ENCODE data around the gene REG3A. TPM values are rescaled to one million over a fixed set of nuclear protein-coding genes. Genes with fewer than 3 reads are reported as not detected.

Gene REG3A
- total RNA-seq, 3 donors from 2014 or later (not counting 1 experiment from before 2014, with no cell fraction given): not detected

GRCh38 chr2:79139423-79139822 lies 20.1 kb downstream of the REG3A start:
- no peaks in the 10 kb centered on the region for H3K9me3 ChIP-seq (ENCODE audit: control insufficient read depth, insufficient read depth, low read length)
- H3K36me3 Mint-ChIP-seq: no peaks in the 10 kb centered on the region
- DNase-seq: no peak
- intact Hi-C loops (cut with micrococcal nuclease): no loop called here
- no peak overlapping the region for H3K27ac Mint-ChIP-seq
- H3K4me1 Mint-ChIP-seq: no peaks in the 10 kb centered on the region
- no peak overlapping the region for H3K4me3 Mint-ChIP-seq
- no peaks in the 10 kb centered on the region for H3K4me1 ChIP-seq (ENCODE audit: control insufficient read depth, insufficient read depth, low read length)
- H3K9me3 Mint-ChIP-seq: peaks cover 4 to 21% of the 10 kb centered on the region in 2 donors
- no peaks in the 10 kb centered on the region for H3K27me3 Mint-ChIP-seq (ENCODE audit: low read depth in 2 of 2)
- no peak for ATAC-seq
- no peak for TF ChIP-seq CTCF (IDR thresholded peaks at IDR 0.05)
- H3K27ac ChIP-seq (ENCODE audit: low read length): no peak overlapping the region
- no peaks in the 10 kb centered on the region for H3K36me3 ChIP-seq (ENCODE audit: control insufficient read depth, insufficient read depth, low read length)
- H3K27me3 ChIP-seq (ENCODE audit: control insufficient read depth, insufficient read depth, low read length): no peaks in the 10 kb centered on the region
- no peak overlapping the region for H3K4me3 ChIP-seq (ENCODE audit: low read length)

GRCh38 chr2:79138385-79138784 lies 21.2 kb downstream of the REG3A start:
- no peak overlapping the region for H3K4me3 ChIP-seq (ENCODE audit: low read length)
- H3K27ac Mint-ChIP-seq: no peak overlapping the region
- H3K27ac ChIP-seq (ENCODE audit: low read length): no peak overlapping the region
- ATAC-seq (no peak), DNase-seq (no peak)
- no peaks in the 10 kb centered on the region for H3K36me3 ChIP-seq (ENCODE audit: control insufficient read depth, insufficient read depth, low read length)
- no peak for TF ChIP-seq CTCF (IDR thresholded peaks at IDR 0.05)
- intact Hi-C loops (cut with micrococcal nuclease): no loop called here
- H3K36me3 Mint-ChIP-seq: no peaks in the 10 kb centered on the region
- H3K27me3 Mint-ChIP-seq (ENCODE audit: low read depth in 2 of 2): no peaks in the 10 kb centered on the region
- H3K4me1 ChIP-seq (ENCODE audit: control insufficient read depth, insufficient read depth, low read length): no peaks in the 10 kb centered on the region
- no peaks in the 10 kb centered on the region for H3K9me3 ChIP-seq (ENCODE audit: control insufficient read depth, insufficient read depth, low read length)
- no peaks in the 10 kb centered on the region for H3K27me3 ChIP-seq (ENCODE audit: control insufficient read depth, insufficient read depth, low read length)
- no peaks in the 10 kb centered on the region for H3K4me1 Mint-ChIP-seq
- H3K4me3 Mint-ChIP-seq: no peak overlapping the region
- peaks cover 4 to 26% of the 10 kb centered on the region in 2 donors for H3K9me3 Mint-ChIP-seq
- 88% methylated on average over 3 of the region's 3 CpGs for WGBS (ENCODE audit: insufficient coverage)

- no peak for TF ChIP-seq CTCF (IDR thresholded peaks at IDR 0.05)
- no peaks in the 10 kb centered on the region for H3K9me3 ChIP-seq (ENCODE audit: control insufficient read depth, insufficient read depth, low read length)
- H3K27me3 ChIP-seq (ENCODE audit: control insufficient read depth, insufficient read depth, low read length): no peaks in the 10 kb centered on the region
- no peak overlapping the region for H3K27ac ChIP-seq (ENCODE audit: low read length)
- H3K36me3 ChIP-seq (ENCODE audit: control insufficient read depth, insufficient read depth, low read length): no peaks in the 10 kb centered on the region
- Mint-ChIP-seq H3K9me3 (peaks cover 6 to 20% of the 10 kb centered on the region in 2 donors), H3K4me1 (no peaks in the 10 kb centered on the region), H3K4me3 (no peak overlapping the region), H3K27me3 (ENCODE audit: low read depth in 2 of 2) (no peaks in the 10 kb centered on the region), H3K36me3 (no peaks in the 10 kb centered on the region), H3K27ac (no peak overlapping the region)
- ATAC-seq (no peak), DNase-seq (no peak)
- no peaks in the 10 kb centered on the region for H3K4me1 ChIP-seq (ENCODE audit: control insufficient read depth, insufficient read depth, low read length)
- WGBS (ENCODE audit: insufficient coverage): 88% methylated on average over 4 of the region's 4 CpGs
- intact Hi-C loops (cut with micrococcal nuclease): no loop called here
- no peak overlapping the region for H3K4me3 ChIP-seq (ENCODE audit: low read length)
Measured at GRCh38 chr2:79131687-79132086, 27.9 kb downstream of the REG3A start.

GRCh38 chr2:79129804-79130203 lies 29.7 kb downstream of the REG3A start:
- Mint-ChIP-seq H3K9me3 (peaks cover 6 to 17% of the 10 kb centered on the region in 2 donors), H3K36me3 (no peaks in the 10 kb centered on the region), H3K27me3 (ENCODE audit: low read depth in 2 of 2) (no peaks in the 10 kb centered on the region), H3K4me3 (no peak overlapping the region), H3K4me1 (no peaks in the 10 kb centered on the region), H3K27ac (no peak overlapping the region)
- Histone ChIP-seq H3K36me3 (ENCODE audit: control insufficient read depth, insufficient read depth, low read length) (no peaks in the 10 kb centered on the region), H3K9me3 (ENCODE audit: control insufficient read depth, insufficient read depth, low read length) (no peaks in the 10 kb centered on the region), H3K27ac (ENCODE audit: low read length) (no peak overlapping the region), H3K4me3 (ENCODE audit: low read length) (no peak overlapping the region), H3K27me3 (ENCODE audit: control insufficient read depth, insufficient read depth, low read length) (no peaks in the 10 kb centered on the region), H3K4me1 (ENCODE audit: control insufficient read depth, insufficient read depth, low read length) (no peaks in the 10 kb centered on the region)
- DNase-seq: no peak
- TF ChIP-seq CTCF (IDR thresholded peaks at IDR 0.05): no peak
- intact Hi-C loops (cut with micrococcal nuclease): no loop called here
- no peak for ATAC-seq

Measured in natural killer cell (primary cell).